ENCODE results near the gene PRAMEF1. TPM values are rescaled to one million over a fixed set of nuclear protein-coding genes. Genes with fewer than 3 reads are reported as not detected.
"Not testable (repeated sequence)": the region's sequence is repeated elsewhere in the genome, so short reads cannot be mapped to it uniquely, and the experiment has no call there.

Gene PRAMEF1
- total and polyA plus RNA-seq, 2 of the 8 experiments (the other 6 are each of a cell fraction or from before 2014, with no cell fraction given): not detected

GRCh38 chr1:12784729-12785128, 6.5 kb upstream of the PRAMEF1 start:
- H2BK15ac ChIP-seq (ENCODE audit: low read length); H3K27ac ChIP-seq (ENCODE audit: low read depth, low read length); H3K4me3 ChIP-seq (ENCODE audit: extremely low read depth in 1 of 4, insufficient read depth in 2 of 4, low read depth in 3 of 4, low read length in 4 of 4); H3K23ac ChIP-seq (ENCODE audit: insufficient read length); POLR2A ChIA-PET (ENCODE audit: partially characterized antibody); FAIRE-seq; H3K9ac ChIP-seq (replicated peaks in 1 of 4; ENCODE audit: extremely low read depth in 1 of 4, low read depth in 3 of 4, low read length in 3 of 4); H2BK12ac ChIP-seq (ENCODE audit: low read depth, low read length); H3K36me3 ChIP-seq (ENCODE audit: control insufficient read depth in 2 of 4, insufficient read depth in 4 of 4, low read length in 3 of 4); H3K27me3 ChIP-seq (replicated peaks in 1 of 4; ENCODE audit: control insufficient read depth in 3 of 4, extremely low read depth in 1 of 4, insufficient read depth in 3 of 4, low read length in 3 of 4); H3K9me3 ChIP-seq (ENCODE audit: insufficient read depth in 2 of 2, low read depth in 1 of 2, low read length in 1 of 2); H2AK5ac ChIP-seq (ENCODE audit: low read depth, low read length); H2AFZ ChIP-seq (ENCODE audit: low read length); H3K18ac ChIP-seq (ENCODE audit: extremely low read depth, low read length); H2BK5ac ChIP-seq (ENCODE audit: low read depth, low read length); H3K56ac ChIP-seq (replicated peaks; ENCODE audit: insufficient read length, low read depth, low read length); H2BK120ac ChIP-seq (replicated peaks; ENCODE audit: low read depth, low read length); H3K4ac ChIP-seq (replicated peaks; ENCODE audit: insufficient read length, low read depth, low read length); H3K14ac ChIP-seq (ENCODE audit: insufficient read length); H3K4me2 ChIP-seq (ENCODE audit: insufficient read depth in 1 of 2, low read depth in 2 of 2, low read length in 2 of 2); H4K5ac ChIP-seq (ENCODE audit: insufficient read length, low read depth, low read length); DNase-seq (ENCODE audit: low read depth in 1 of 2, low spot score in 2 of 2); H3K79me2 ChIP-seq (ENCODE audit: control insufficient read depth in 1 of 2, insufficient read depth in 2 of 2, low read length in 2 of 2); H3K4me1 ChIP-seq (replicated peaks in 1 of 4; ENCODE audit: control insufficient read depth in 3 of 4, insufficient read depth in 4 of 4, low read length in 3 of 4); H4K91ac ChIP-seq (replicated peaks; ENCODE audit: insufficient read length, low read length); H3K79me1 ChIP-seq (ENCODE audit: low read depth, low read length); H3K23me2 ChIP-seq (ENCODE audit: low read depth, low read length); H4K8ac ChIP-seq (ENCODE audit: extremely low read depth, insufficient read depth, low read length); H2BK20ac ChIP-seq (ENCODE audit: low read length); H4K20me1 ChIP-seq (replicated peaks in 1 of 2; ENCODE audit: control insufficient read depth in 1 of 2, insufficient read depth in 2 of 2, low read length in 2 of 2): not testable (repeated sequence)
- 80% methylated on average over 7 of the region's 8 CpGs; no CpG with 5 or more reads in 1 of the 2 experiments for whole genome bisulfite sequencing, 2 experiments (ENCODE audit: extremely low coverage in 1 of 2, insufficient coverage in 1 of 2, insufficient read length in 1 of 2, insufficient replicate concordance in 2 of 2, low coverage in 1 of 2, low lambda C conversion rate in 2 of 2, missing lambda C conversion rate in 1 of 2)
- CTCF ChIA-PET (ENCODE audit: partially characterized antibody): interaction anchor here (0.6 kb wide), 1 partner anchor 136 kb away, joined by 3 read pairs; no protein-coding TSS in a partner anchor
